ENCODE data around the gene ASCC2. TPM values are rescaled to one million over a fixed set of nuclear protein-coding genes. Genes with fewer than 3 reads are reported as not detected.

Gene ASCC2
- total and polyA plus RNA-seq, 9 donors, result 26.9 to 55.6 (median 36.9) TPM

DNA sequence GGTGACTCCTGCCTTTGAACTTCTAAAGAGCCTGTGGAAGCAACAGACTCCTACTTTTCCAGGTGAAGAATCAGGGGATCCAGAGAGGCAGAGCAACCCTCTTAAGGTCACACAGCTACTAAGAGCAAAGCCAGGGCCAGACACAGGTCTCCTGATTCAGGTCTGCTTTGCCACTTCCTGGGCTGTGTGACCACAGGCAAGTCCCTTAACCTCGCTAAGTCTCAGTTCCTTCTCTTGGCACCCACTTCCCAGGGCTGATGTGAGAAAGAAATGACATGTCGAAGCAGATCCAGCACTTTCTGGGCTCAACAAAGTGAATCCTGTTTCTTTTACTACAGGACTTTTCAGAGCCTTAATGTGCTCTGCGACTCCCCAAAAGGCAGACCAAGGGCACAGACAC is 40.7 kb downstream of the ASCC2 start:
- H3K36me3 ChIP-seq, result no peaks in the 10 kb centered on the region
- intact Hi-C loops (cut with DNase I), result no loop called here
- DNase-seq, result no peak
- WGBS, 3 donors, result 97 to 99% (median 98%) methylated on average over 3 of the region's 3 CpGs
- H3K27ac ChIP-seq, result no peak overlapping the region
- H3K9me3 ChIP-seq, result no peaks in the 10 kb centered on the region
- TF ChIP-seq POLR2A (IDR thresholded peaks at IDR 0.05) (no peak), EP300 (IDR thresholded peaks at IDR 0.05) (no peak), CTCF (IDR thresholded peaks at IDR 0.05) (no peak)
- no peaks in the 10 kb centered on the region for H3K27me3 ChIP-seq
- H3K4me3 ChIP-seq, result no peak overlapping the region
- H3K4me1 ChIP-seq (ENCODE audit: insufficient read depth), result no peaks in the 10 kb centered on the region

DNA sequence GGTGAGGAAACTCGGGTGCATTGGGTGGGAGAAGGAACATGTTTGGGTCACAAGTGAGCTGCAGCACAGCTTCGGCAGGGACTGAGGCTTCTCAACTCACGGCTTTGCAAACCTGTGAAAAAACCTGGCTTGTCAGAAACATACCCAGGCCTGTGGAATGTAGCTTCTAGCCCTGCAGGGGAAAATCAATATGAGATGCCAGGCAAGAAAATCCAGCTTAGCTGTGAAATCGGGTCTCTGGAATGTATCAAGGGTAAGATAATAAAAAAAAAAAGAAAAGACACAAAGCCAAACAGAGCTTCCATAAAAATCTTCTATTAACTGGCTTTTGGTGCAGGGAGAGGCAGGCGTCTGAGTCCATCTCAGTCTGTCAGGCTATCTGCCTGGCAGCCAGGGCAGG is 42.4 kb downstream of the ASCC2 start:
- TF ChIP-seq CTCF (IDR thresholded peaks at IDR 0.05) (no peak), EP300 (IDR thresholded peaks at IDR 0.05) (no peak), POLR2A (IDR thresholded peaks at IDR 0.05) (no peak)
- intact Hi-C loops (cut with DNase I), result no loop called here
- Histone ChIP-seq H3K4me1 (ENCODE audit: insufficient read depth) (no peaks in the 10 kb centered on the region), H3K9me3 (no peaks in the 10 kb centered on the region), H3K36me3 (no peaks in the 10 kb centered on the region), H3K4me3 (no peak overlapping the region), H3K27me3 (no peaks in the 10 kb centered on the region), H3K27ac (no peak overlapping the region)
- no peak for DNase-seq
- WGBS, 3 donors, result 67 to 76% (median 67%) methylated on average over 5 of the region's 5 CpGs

GRCh38 chr22:29793396-29793795 is 44.7 kb downstream of the ASCC2 start:
- intact Hi-C loops (cut with DNase I), result no loop called here
- TF ChIP-seq CTCF (IDR thresholded peaks at IDR 0.05), result no peak
- TF ChIP-seq EP300 (IDR thresholded peaks at IDR 0.05), result no peak
- no peak for TF ChIP-seq POLR2A (IDR thresholded peaks at IDR 0.05)
- Histone ChIP-seq H3K9me3 (no peaks in the 10 kb centered on the region), H3K36me3 (no peaks in the 10 kb centered on the region), H3K4me3 (no peak overlapping the region), H3K27me3 (no peaks in the 10 kb centered on the region), H3K4me1 (ENCODE audit: insufficient read depth) (no peaks in the 10 kb centered on the region), H3K27ac (no peak overlapping the region)
- 91 to 96% (median 94%) methylated on average over 17 of the region's 17 CpGs for WGBS, 3 donors
- DNase-seq, result no peak

DNA sequence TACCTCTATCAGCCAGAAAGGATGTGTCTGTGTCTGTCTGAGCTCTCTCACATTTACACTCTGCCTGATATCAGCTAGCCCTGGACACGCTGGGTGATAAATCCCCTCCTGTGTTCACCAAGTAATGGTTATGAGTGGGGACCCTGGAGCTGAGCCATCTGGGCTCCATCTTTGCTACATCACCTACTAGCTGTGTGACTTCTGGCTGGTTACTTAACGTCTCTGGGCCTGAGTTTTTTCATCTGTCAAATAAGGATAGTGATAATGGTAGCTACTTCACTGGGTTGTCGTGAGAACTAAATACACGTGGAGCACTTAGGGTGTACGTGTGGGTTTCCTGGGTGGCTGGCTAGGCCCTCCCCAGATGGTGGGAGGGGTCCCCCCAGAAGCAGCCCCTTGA is 48.0 kb downstream of the ASCC2 start:
- Histone ChIP-seq H3K4me1 (ENCODE audit: insufficient read depth) (no peaks in the 10 kb centered on the region), H3K27me3 (no peaks in the 10 kb centered on the region), H3K4me3 (no peak overlapping the region), H3K9me3 (no peaks in the 10 kb centered on the region), H3K27ac (no peak overlapping the region), H3K36me3 (no peaks in the 10 kb centered on the region)
- intact Hi-C loops (cut with DNase I), result no loop called here
- no peak for DNase-seq
- TF ChIP-seq POLR2A (IDR thresholded peaks at IDR 0.05), result no peak
- TF ChIP-seq CTCF (IDR thresholded peaks at IDR 0.05), result no peak
- no peak for TF ChIP-seq EP300 (IDR thresholded peaks at IDR 0.05)
- WGBS, 3 donors, result 85 to 91% (median 87%) methylated on average over 5 of the region's 5 CpGs

All from ovary (tissue), 9 donors.